HG03520 (cell line): ENCODE data around the gene GDPD3.
"Not testable (repeated sequence)": the region's sequence is repeated elsewhere in the genome, so short reads cannot be mapped to it uniquely, and the experiment has no call there.

Source experiments
- ATAC-seq: cut with Tn5 transposase; IDR thresholded peaks from one replicate; pipeline ENCODE4 v1.9.1; 2021; ENCODE audit warnings: mild to moderate bottlenecking, moderate library complexity; ENCODE audit not compliant: unreplicated experiment

GDPD3 gene

DNA sequence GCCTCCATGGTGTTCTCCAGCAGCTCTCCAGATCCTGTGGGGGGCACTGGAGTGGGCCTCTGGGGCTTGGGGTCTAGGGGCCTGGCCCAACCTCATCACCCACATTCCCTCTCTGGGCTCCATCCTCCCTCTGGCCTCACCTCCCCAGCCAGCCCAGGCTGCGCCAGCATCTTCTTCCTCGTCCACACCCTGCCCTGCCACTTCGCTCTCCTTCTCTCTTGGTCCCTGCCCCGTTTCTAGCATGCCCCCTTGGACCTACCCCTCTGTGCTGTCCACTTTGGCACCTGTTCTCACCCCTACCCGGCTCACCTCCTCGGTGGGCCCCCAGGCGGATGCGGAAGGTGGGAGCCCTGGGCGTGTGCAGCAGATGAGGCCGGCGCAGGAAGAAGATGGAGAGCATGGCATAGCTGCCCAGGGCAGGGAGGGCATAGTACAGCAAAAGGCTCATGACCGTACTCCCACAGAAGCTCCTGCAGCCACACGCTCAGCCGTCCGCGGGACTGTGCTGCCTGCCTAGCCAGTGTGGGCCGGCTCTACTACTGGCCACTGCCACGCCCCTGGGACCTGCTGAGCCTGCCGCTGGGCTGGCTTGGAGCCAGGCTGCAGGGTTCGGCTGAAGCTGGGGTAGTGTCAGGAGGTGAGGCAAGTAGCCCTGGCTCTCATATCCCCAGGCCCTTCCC, at the start of gene GDPD3:
GDPD3 (minus strand) TSS at position 507 of the 680 bp plus-strand sequence; CDS start at position 448, 59 bp downstream.
- no peak for ATAC-seq

GRCh38 chr16:30157214-30157613, 43.9 kb upstream of the GDPD3 start:
- ATAC-seq, result no peak

DNA sequence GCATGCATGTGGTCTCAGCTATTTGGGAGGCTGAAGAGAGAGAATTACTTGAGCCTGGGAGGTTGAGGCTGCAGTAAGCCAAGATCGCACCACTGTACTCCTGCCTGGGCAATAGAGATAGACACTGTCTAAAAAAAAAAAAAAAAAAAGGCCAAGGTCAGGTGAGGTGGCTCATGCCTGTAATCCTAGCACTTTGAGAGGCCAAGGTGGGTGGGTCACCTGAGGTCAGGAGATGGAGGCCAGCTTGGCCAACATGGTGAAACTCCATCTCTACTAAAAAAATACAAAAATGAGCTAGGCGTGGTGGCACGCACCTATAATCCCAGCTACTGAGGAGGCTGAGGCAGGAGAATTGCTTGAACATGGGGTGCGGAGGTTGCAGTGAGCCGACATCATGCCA, 41.9 kb upstream of the GDPD3 start:
- no peak for ATAC-seq

DNA sequence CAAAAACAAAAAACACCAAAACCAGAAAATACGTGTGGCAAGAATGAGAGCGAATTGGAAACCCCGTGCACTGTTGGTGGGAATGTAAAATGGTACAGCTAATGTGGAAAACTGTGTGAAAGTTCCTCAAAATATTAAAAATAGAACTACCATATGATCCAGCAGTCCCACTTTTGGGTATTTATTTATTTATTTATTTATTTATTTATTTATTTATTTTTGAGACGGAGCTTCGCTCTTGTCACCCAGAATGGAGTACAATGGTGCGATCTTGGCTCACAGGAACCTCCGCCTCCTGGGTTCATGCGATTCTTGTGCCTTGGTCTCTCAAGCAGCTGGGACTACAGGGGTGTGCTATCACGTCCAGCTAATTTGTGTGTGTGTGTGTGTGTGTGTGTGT, 39.2 kb upstream of the GDPD3 start:
- no peak for ATAC-seq

GRCh38 chr16:30151091-30151490, 37.8 kb upstream of the GDPD3 start:
- ATAC-seq, result no peak

GRCh38 chr16:30149250-30149930, 36.1 kb upstream of the GDPD3 start:
- ATAC-seq, result no peak

DNA sequence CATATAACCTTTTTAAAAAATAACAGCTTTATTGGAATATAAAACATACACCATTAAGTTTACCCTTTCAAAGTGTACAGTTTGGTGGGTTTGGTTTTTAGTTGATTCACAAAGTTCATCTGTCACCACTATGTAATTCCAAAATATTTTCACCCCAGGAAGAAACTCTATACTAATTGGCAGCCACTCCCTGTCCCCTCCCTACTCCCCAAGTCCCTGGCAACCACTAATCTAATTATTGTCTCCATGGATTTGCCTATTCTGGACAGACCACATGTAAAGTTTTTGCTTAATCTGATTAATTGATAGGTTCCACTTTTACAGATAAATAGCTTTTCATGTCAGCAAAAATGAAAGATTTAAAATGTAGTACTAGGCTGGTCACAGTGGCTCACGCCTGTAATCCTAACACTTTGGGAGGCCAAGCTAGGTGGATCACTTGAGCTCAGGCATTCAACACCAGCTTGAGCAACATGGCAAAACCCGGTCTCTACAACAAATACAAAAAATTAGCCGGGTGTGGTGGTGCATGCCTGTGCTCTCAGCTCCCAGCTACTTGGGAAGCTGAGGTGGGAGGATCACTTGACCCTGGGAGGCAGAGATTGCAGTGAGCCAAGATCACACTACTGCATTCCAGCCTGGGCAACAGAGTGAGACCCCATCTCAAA, 34.6 kb upstream of the GDPD3 start:
- ATAC-seq, result no peak

- no peak for ATAC-seq
Measured at GRCh38 chr16:30145657-30146056, 32.3 kb upstream of the GDPD3 start.

DNA sequence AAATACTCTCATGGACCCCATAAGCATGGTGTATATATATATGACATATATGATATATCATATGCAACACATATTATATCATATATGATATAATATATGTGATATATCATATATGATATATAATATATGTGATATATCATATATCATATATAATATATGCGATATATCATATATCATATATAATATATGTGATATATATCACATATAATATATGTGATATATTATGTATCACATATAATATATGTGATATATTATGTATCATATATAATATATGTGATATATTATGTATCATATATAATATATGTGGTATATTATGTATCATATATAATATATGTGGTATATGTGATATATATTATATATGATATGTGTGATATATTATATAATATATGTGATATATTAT, 31.6 kb upstream of the GDPD3 start:
- no peak for ATAC-seq

- ATAC-seq, result no peak
Measured at GRCh38 chr16:30144017-30144416, 30.7 kb upstream of the GDPD3 start.

GRCh38 chr16:30143347-30143702, 30.0 kb upstream of the GDPD3 start:
- no peak for ATAC-seq

GRCh38 chr16:30142672-30143346, 29.5 kb upstream of the GDPD3 start:
- no peak for ATAC-seq

DNA sequence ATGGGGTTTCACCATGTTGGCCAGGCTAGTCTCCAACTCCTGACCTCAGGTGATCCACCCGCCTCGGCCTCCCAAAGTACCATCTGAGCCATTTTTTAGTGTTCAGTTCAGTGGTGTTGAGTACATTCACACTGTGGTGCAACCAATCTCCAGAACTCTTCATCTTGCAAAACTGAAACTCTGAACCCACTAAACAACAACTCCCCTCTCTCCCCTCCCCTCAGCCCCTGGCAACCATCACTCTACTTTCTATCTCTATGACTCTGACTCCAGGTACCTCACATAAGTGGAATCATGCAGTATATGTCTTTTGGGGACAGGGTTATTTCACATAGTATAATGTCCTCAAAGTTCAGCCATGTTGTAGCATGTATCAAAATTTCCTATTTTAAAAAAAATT, 28.4 kb upstream of the GDPD3 start:
- ATAC-seq, result no peak

DNA sequence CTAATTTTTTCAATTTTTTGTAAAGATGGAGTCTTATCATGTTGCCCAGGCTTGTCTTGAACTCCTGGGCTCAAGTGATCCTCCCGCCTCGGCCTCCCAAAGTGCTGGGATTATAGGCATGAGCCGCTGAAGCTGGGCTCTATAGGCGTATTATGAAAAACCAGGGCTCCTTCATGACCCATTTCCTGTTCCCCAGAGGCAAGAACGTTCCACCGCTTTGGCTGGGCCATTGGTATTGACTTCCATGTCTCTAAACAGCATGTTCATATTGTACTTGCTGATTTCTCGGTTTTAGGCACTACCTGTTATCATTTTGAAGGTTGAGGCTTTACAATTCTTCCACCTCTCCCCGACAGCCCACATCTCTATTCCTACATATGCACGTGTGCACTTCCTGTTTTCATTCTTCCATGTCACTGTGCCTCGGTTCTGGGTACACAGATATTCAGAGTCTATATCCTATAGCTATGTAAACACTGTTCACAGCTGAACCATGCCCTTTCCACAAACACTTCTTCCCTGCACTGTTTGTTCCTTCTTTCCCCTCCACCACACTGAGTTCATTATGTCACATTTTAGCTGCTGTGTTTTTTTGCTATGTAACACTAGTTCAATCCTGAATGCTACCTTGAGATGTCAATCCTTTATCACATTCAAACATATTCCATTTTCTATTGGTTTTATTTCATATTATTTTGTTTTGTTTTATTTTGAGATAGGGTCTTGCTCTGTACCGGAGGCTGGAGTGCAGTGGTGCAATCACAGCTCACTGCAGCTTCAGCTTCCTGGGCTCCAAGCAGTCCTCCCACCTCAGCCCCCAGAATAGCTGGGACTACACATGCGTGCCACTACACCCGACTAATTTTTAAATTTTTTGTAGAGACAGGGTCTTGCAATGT, 26.5 kb upstream of the GDPD3 start:
- no peak for ATAC-seq

DNA sequence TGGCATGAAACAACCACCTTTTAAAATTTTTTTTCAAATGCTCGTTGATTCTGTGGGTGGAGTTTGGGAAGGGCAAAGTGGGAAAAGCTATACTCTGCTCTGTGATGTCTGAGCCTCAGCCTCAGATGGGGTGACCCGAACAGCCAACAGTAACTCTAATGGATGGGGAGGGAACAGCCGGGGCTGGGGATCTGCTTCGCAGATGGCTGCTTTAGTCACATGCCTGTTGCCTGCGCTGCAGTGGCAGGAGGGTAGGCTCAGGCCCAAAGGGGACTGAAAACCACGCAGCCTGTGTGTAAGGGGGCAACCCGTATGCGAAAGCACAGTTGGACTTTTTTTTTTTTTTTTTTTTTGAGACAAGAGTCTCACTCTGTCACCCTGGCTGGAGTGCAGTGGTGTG, 24.6 kb upstream of the GDPD3 start:
- no peak for ATAC-seq

DNA sequence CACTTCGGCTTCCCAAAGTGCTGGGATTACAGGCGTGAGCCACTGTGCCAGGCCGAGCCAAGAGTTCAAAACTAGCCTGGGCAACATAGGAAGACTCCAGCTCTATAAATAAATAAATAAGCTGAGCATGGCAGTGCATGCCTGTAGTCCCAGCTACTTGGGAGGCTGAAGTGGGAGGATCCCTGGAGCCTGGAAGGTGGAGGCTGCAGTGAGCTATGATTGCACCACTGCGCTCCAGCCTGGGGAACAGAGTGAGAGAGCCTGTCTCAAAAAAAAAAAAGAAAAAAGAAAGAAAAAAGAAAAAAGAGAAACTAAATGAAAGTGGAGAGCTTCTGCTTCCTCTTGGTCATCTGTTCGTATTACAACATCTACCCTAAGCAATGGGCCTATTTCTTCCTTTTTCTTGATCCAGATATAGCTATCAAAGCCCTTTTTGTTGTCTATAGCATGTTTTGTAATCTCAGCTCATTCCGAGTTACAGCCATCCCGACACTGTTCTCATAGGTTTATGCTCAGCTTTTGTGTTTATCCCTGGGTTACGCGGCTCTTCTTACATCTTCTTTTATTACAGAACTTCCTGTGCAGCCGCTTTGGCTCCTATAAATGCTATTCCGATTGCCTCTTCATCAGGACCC, 23.8 kb upstream of the GDPD3 start:
- no peak for ATAC-seq

DNA sequence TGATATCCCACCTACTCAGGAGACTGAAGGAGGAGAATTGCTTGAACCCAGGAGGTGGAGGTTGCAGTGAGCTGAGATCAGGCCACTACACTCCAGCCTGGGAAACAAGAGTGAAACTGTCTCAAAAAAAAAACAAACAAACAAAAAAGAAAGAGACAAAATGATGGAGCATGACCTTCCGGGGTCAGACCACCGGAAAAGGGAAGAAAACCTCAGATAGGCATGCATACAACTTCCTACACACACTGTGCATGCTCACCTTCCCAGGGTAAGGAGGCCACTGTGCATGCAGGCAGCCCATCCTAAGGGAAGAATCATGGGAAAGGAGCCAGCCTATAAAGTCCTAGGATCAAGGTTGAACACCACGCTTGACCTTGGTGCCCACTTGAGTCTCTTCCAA, 19.3 kb upstream of the GDPD3 start:
- no peak for ATAC-seq

- ATAC-seq, result no peak
Measured at GRCh38 chr16:30131869-30132475, 18.6 kb upstream of the GDPD3 start.

- ATAC-seq, result no peak
Measured at GRCh38 chr16:30127993-30128392, 14.7 kb upstream of the GDPD3 start.

- ATAC-seq, result not testable (repeated sequence)
Measured at GRCh38 chr16:30125690-30126089, 12.4 kb upstream of the GDPD3 start.
